Endothelial cell of umbilical vein (primary cell): Measurements from ENCODE around the gene FUBP3. TPM values are rescaled to one million over a fixed set of nuclear protein-coding genes. Genes with fewer than 3 reads are reported as not detected.

Experiments used
- BruUV-seq: library from RNA; stranded (reverse); fragments of 400-500 nt; replicated peaks from 2 replicates; lab custom pipeline; 2021; lab: Mats Ljungman, UMichigan
- CTCF ChIA-PET: fragments of 300-600, 350-600 bp; sonication (Branson Sonifier 250); formaldehyde crosslinking; loops from one replicate; lab custom pipeline; 2021; ENCODE audit warnings: antibody characterized with exemption, inconsistent platforms; lab: Charles Lee
- POLR2A ChIA-PET: fragments of 300-600, 350-600 bp; sonication (Branson Sonifier 250); formaldehyde crosslinking; loops from one replicate; lab custom pipeline; 2021; ENCODE audit warnings: antibody characterized with exemption, inconsistent platforms; lab: Charles Lee
- DNase-seq: peaks from one replicate; pipeline ENCODE4 v3.0.0-alpha.2; 2011; ENCODE audit warnings: low read depth, low spot score
- FAIRE-seq: peaks from 2 replicates; lab custom pipeline; 2011; peaks lifted over from hg19 to GRCh38; lab: Jason Lieb, UNC
- H2AFZ ChIP-seq: 2 replicates; pipeline ENCODE4 v1.6.0; 2012; ENCODE audit warnings: low read depth, low read length, control low read depth, inconsistent platforms
- H3K27ac ChIP-seq: 2 replicates; pipeline ENCODE4 v1.5.1; 2011; ENCODE audit warnings: low read depth, mild to moderate bottlenecking, control low read depth, low read length, moderate library complexity; ENCODE audit not compliant: insufficient read depth
- H3K27me3 ChIP-seq, 2 experiments: 2 replicates each; pipeline versions ENCODE4 v1.6.0 to v1.6.1; 2011; ENCODE audit warnings: low read length in 2 of 2, mixed read lengths in 1 of 2; ENCODE audit not compliant: control insufficient read depth in 2 of 2, insufficient read depth in 2 of 2
- H3K36me3 ChIP-seq, 2 experiments: 2 replicates in 1 of 2; 3 replicates in 1 of 2; pipeline ENCODE4 v1.5.1; 2011; ENCODE audit warnings: low read length in 2 of 2, mild to moderate bottlenecking in 1 of 2, moderate library complexity in 1 of 2; ENCODE audit not compliant: control insufficient read depth in 2 of 2, insufficient read depth in 2 of 2; ENCODE audit errors: extremely low read depth in 1 of 2
- H3K4me1 ChIP-seq: 3 replicates; pipeline ENCODE4 v1.5.1; 2011; ENCODE audit warnings: mild to moderate bottlenecking, low read length; ENCODE audit not compliant: control insufficient read depth, insufficient read depth; ENCODE audit errors: extremely low read depth
- H3K4me2 ChIP-seq: 2 replicates; pipeline ENCODE4 v1.6.1; 2011; ENCODE audit warnings: low read length, control low read depth, mixed read lengths; ENCODE audit not compliant: insufficient read depth
- H3K4me3 ChIP-seq, 3 experiments: fragments of 200-600 bp in 1 of 3; sonication (generic), shearing (Covaris generic) in 1 of 3; replicated peaks in 1 of 3; 2 replicates each; pipeline ENCODE4 v1.5.1; 2011 to 2016; ENCODE audit warnings: control low read depth in 3 of 3, low read length in 3 of 3, mild to moderate bottlenecking in 2 of 3, inconsistent platforms in 1 of 3, low read depth in 1 of 3, moderate library complexity in 1 of 3; ENCODE audit not compliant: insufficient read depth in 1 of 3
- H3K79me2 ChIP-seq: 2 replicates; pipeline ENCODE4 v1.6.0; 2012; ENCODE audit warnings: low read length, inconsistent platforms; ENCODE audit not compliant: control insufficient read depth, insufficient read depth
- H3K9ac ChIP-seq: replicated peaks from 2 replicates; pipeline ENCODE3; 2011; ENCODE audit warnings: low read length, control low read depth; ENCODE audit not compliant: insufficient read depth; ENCODE audit errors: extremely low read depth
- H3K9me1 ChIP-seq: replicated peaks from 3 replicates; pipeline ENCODE4 v1.6.0; 2011; ENCODE audit warnings: mild to moderate bottlenecking, low read length; ENCODE audit not compliant: control insufficient read depth, insufficient read depth; ENCODE audit errors: extremely low read depth
- H3K9me3 ChIP-seq: replicated peaks from 2 replicates; pipeline ENCODE4 v1.5.1; 2012; ENCODE audit warnings: low read length, inconsistent platforms; ENCODE audit not compliant: control insufficient read depth, insufficient read depth
- H4K20me1 ChIP-seq: replicated peaks from 2 replicates; pipeline ENCODE3; 2011; ENCODE audit warnings: mild to moderate bottlenecking, low read length; ENCODE audit not compliant: control insufficient read depth, insufficient read depth; ENCODE audit errors: extremely low read depth
- EZH2 ChIP-seq: IDR thresholded peaks from 2 replicates; pipeline ENCODE4 v1.6.1; 2012; ENCODE audit warnings: borderline replicate concordance, low read depth, mild to moderate bottlenecking, moderate library complexity, low read length, inconsistent platforms; ENCODE audit not compliant: severe bottlenecking
- FOS ChIP-seq: IDR thresholded peaks from 2 replicates; pipeline ENCODE4 v1.6.1; 2011; ENCODE audit warnings: mild to moderate bottlenecking, low read length, moderate library complexity, borderline replicate concordance; ENCODE audit not compliant: insufficient read depth
- GATA2 ChIP-seq: IDR thresholded peaks from 2 replicates; pipeline ENCODE4 v1.7.0; 2011; ENCODE audit warnings: low read depth, mild to moderate bottlenecking, moderate library complexity, mixed read lengths, low read length; ENCODE audit not compliant: insufficient read length, insufficient read depth
- JUN ChIP-seq: IDR thresholded peaks from 2 replicates; pipeline ENCODE4 v1.6.1; 2011; ENCODE audit warnings: borderline replicate concordance, low read depth; ENCODE audit not compliant: insufficient read length, insufficient read depth
- POLR2A ChIP-seq: IDR thresholded peaks from 2 replicates; pipeline ENCODE4 v1.6.1; 2012; ENCODE audit warnings: low read depth, mild to moderate bottlenecking, control low read depth, low read length
- dilution Hi-C: fragments of 300-500 bp; cut with MboI; formaldehyde crosslinking; loops from one replicate; pipeline ENCODE4 v1.15.0; 2019; ENCODE audit warnings: low sequenced_read_pairs; ENCODE audit not compliant: extremely low pct_ligation_motif_present
- intact Hi-C: fragments of 100-400 bp; cut with micrococcal nuclease; formaldehyde crosslinking; loops from one replicate; pipeline ENCODE4 v1.10.0; 2022
- polyA plus RNA-seq, 4 experiments: library from polyadenylated mRNA; depleted of rRNA in 3 of 4; stranded (reverse) in 3 of 4; unstranded in 1 of 4; fragments of >200 nt; gene quantifications; 2 replicates each; pipeline versions ENCODE4 v1.2.1 to v1.2.3, GENCODE V29; 2011 to 2012; ENCODE audit warnings: missing spikeins in 1 of 4
- total RNA-seq: library from RNA; stranded (reverse); gene quantifications from 2 replicates; pipeline ENCODE4 v1.2.3, GENCODE V29; 2021
- TF ChIP-seq, protein P1 (sequence below), 2 donors: IDR thresholded peaks; 1 replicate in 1 of 2; 2 replicates in 1 of 2; pipeline ENCODE4 v1.5.1; 2011; ENCODE audit warnings: low read length in 2 of 2, mild to moderate bottlenecking in 2 of 2, moderate library complexity in 2 of 2, control low read depth in 1 of 2, inconsistent platforms in 1 of 2, low read depth in 1 of 2; ENCODE audit not compliant: insufficient read depth in 1 of 2; ENCODE audit errors: extremely low read depth in 1 of 2

FUBP3 gene
- total and polyA plus RNA-seq, 2 donors (not counting 3 experiments of a cell fraction or from before 2014, with no cell fraction given): 19.4 to 50.9 TPM

DNA sequence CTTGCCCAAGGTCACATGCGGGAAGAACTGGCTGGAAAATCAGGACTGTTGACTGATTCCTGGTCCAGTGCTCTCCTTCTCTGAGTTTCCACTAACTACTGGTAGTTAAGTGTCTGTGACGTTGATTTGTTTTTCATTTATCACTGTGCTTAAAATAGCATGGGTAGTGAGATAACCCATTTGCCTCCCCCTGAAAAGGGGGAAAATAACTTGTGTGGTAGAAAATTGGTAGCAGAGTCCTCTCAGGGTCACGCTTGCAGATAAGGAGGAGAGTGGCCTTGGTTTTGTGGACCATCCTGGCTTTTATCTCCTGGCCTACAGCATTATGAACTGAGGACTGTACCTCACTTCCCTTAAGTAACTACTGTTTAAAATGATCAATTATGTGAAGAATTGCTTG lies 10.9 kb downstream of the FUBP3 start:
- Histone ChIP-seq H2AFZ (no peak overlapping the region), H3K27ac (no peak overlapping the region), H3K4me3 (no peak overlapping the region), H3K79me2 (peaks cover 67% of the 10 kb centered on the region), H3K9me1 (no peaks in the 10 kb centered on the region), H3K9ac (no peak overlapping the region), H3K36me3 (peaks cover 0 to 2% of the 10 kb centered on the region in 2 experiments), H3K4me1 (no peaks in the 10 kb centered on the region), H3K9me3 (no peaks in the 10 kb centered on the region), H4K20me1 (peaks cover under 1% of the 10 kb centered on the region), H3K27me3 (no peaks in the 10 kb centered on the region), H3K4me2 (no peak overlapping the region)
- DNase-seq (no peak), FAIRE-seq (no peak)
- ChIA-PET POLR2A (no interaction called here), CTCF (no interaction called here)
- BruUV-seq: no TSS peak
- intact Hi-C loops: no loop called here
- dilution Hi-C loops: no loop called here
- TF ChIP-seq GATA2: no peak

DNA sequence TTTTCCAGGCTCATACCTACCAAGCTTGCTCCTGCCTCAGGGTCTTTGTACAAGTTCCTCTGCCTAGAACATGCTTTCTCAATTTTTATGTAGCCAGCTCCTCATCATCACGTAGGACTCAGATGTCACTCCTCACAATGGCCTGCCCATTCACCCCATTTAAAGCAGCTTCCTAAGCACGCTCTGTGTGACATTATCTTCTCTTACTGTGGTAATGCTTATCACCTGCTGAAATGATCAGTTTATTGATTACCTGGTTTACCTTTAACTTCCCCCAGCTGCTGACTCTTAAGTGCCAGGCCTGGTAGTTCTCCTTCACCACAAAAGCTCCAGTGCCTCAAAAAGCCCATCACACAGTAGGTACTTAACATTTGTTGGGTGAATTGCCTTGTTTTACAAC lies 13.6 kb downstream of the FUBP3 start:
- H3K4me2 ChIP-seq: no peak overlapping the region
- H3K27ac ChIP-seq: no peak overlapping the region
- BruUV-seq: no TSS peak
- no peak overlapping the region for H2AFZ ChIP-seq
- ChIA-PET CTCF (interaction anchor here (0.8 to 2.3 kb wide), 6 partner anchors 8 to 277 kb away, joined by 3 to 7 read pairs (median 3); no protein-coding TSS in a partner anchor), POLR2A (interaction anchor here (0.6 to 1.3 kb wide), 2 partner anchors 13 to 40 kb away, joined by 3 read pairs; partner anchors contain the start of gene FUBP3)
- H3K79me2 ChIP-seq: peaks cover 49% of the 10 kb centered on the region
- intact Hi-C loops (no loop called here), dilution Hi-C loops (no loop called here)
- H3K4me3 ChIP-seq: no peak overlapping the region
- no peaks in the 10 kb centered on the region for H3K4me1 ChIP-seq
- H4K20me1 ChIP-seq: no peaks in the 10 kb centered on the region
- peaks cover 5 to 8% of the 10 kb centered on the region in 2 experiments for H3K36me3 ChIP-seq
- DNase-seq: no peak
- no peaks in the 10 kb centered on the region for H3K27me3 ChIP-seq
- TF ChIP-seq EZH2 (no peak), JUN (no peak), FOS (no peak), POLR2A (no peak)
- TF ChIP-seq, protein P1, sequence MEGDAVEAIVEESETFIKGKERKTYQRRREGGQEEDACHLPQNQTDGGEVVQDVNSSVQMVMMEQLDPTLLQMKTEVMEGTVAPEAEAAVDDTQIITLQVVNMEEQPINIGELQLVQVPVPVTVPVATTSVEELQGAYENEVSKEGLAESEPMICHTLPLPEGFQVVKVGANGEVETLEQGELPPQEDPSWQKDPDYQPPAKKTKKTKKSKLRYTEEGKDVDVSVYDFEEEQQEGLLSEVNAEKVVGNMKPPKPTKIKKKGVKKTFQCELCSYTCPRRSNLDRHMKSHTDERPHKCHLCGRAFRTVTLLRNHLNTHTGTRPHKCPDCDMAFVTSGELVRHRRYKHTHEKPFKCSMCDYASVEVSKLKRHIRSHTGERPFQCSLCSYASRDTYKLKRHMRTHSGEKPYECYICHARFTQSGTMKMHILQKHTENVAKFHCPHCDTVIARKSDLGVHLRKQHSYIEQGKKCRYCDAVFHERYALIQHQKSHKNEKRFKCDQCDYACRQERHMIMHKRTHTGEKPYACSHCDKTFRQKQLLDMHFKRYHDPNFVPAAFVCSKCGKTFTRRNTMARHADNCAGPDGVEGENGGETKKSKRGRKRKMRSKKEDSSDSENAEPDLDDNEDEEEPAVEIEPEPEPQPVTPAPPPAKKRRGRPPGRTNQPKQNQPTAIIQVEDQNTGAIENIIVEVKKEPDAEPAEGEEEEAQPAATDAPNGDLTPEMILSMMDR (IDR thresholded peaks at IDR 0.05; ENCODE audit: extremely low read depth in 1 of 2, insufficient read depth in 1 of 2, low read depth in 1 of 2, low read length in 2 of 2): no peak
- no peak for FAIRE-seq
- no peaks in the 10 kb centered on the region for H3K9me1 ChIP-seq
- no peaks in the 10 kb centered on the region for H3K9me3 ChIP-seq
- no peak overlapping the region for H3K9ac ChIP-seq
